ENCODE results near the gene FMR1. TPM values are rescaled to one million over a fixed set of nuclear protein-coding genes. Genes with fewer than 3 reads are reported as not detected.

The FMR1 gene
- total RNA-seq, 1 experiment from 2014 or later: 24.4 TPM

DNA sequence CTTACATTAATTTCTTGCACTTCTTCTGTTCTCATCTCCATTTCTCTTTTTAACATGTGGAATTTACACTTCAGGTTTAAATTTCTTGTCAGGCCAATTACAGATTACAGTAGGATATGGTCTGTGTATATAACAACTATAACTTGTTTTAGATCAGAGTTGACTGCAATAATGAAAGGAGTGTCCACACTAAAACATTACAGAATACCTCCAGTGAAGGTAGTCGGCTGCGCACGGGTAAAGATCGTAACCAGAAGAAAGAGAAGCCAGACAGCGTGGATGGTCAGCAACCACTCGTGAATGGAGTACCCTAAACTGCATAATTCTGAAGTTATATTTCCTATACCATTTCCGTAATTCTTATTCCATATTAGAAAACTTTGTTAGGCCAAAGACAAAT is 36.8 kb downstream of the FMR1 start:
- no peak overlapping the region for H3K4me3 ChIP-seq (ENCODE audit: low read length)
- H3K9me3 ChIP-seq (ENCODE audit: low read length): no peaks in the 10 kb centered on the region
- H4K20me1 ChIP-seq (ENCODE audit: low read length): no peaks in the 10 kb centered on the region
- peaks cover 6% of the 10 kb centered on the region for H3K36me3 ChIP-seq (ENCODE audit: low read depth, low read length)
- ChIA-PET POLR2A (ENCODE audit: unreplicated experiment) (no interaction called here), CTCF (no interaction called here)
- H3K79me2 ChIP-seq (ENCODE audit: low read length): no peaks in the 10 kb centered on the region
- H3K27me3 ChIP-seq (ENCODE audit: low read length): no peaks in the 10 kb centered on the region
- no peak overlapping the region for H2AFZ ChIP-seq (ENCODE audit: low read length)
- no peak for ATAC-seq
- H3K9me2 ChIP-seq (replicated peaks; ENCODE audit: low read length): no peaks in the 10 kb centered on the region
- no peaks in the 10 kb centered on the region for H3F3A ChIP-seq (ENCODE audit: low read length, unreplicated experiment)
- H3K9ac ChIP-seq (ENCODE audit: low read length): no peak overlapping the region
- intact Hi-C loops (cut with micrococcal nuclease): no loop called here
- no peak for DNase-seq
- TF ChIP-seq EZH2 (IDR thresholded peaks at IDR 0.05; ENCODE audit: low read length, unreplicated experiment): no peak
- no peak for TF ChIP-seq EZH2phosphoT487 (IDR thresholded peaks at IDR 0.05; ENCODE audit: borderline replicate concordance, low read length)
- TF ChIP-seq CTCF (conservative IDR thresholded peaks at IDR 0.05; ENCODE audit: low read depth, low read length): no peak
- BruUV-seq (replicated peaks): no TSS peak
- H3K4me2 ChIP-seq (ENCODE audit: low read length): no peak overlapping the region
- H3K4me1 ChIP-seq (ENCODE audit: insufficient read depth, low read length): no peaks in the 10 kb centered on the region
- no peak overlapping the region for H3K27ac ChIP-seq (ENCODE audit: low read length)

DNA sequence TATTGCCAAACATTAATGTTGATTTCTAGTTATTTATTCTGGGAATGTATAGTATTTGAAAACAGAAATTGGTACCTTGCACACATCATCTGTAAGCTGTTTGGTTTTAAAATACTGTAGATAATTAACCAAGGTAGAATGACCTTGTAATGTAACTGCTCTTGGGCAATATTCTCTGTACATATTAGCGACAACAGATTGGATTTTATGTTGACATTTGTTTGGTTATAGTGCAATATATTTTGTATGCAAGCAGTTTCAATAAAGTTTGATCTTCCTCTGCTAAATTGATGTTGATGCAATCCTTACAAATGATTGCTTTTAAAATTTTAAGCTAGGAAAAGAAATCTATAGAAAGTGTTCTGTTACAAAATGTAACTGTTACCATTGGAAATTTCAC is 38.6 kb downstream of the FMR1 start:
- H3K4me3 ChIP-seq (ENCODE audit: low read length): no peak overlapping the region
- BruUV-seq (replicated peaks): no TSS peak
- H3K9me2 ChIP-seq (replicated peaks; ENCODE audit: low read length): no peaks in the 10 kb centered on the region
- H3K79me2 ChIP-seq (ENCODE audit: low read length): no peaks in the 10 kb centered on the region
- intact Hi-C loops (cut with micrococcal nuclease): no loop called here
- no peaks in the 10 kb centered on the region for H4K20me1 ChIP-seq (ENCODE audit: low read length)
- ATAC-seq (no peak), DNase-seq (no peak)
- H3F3A ChIP-seq (ENCODE audit: low read length, unreplicated experiment): no peaks in the 10 kb centered on the region
- H3K9me3 ChIP-seq (ENCODE audit: low read length): no peaks in the 10 kb centered on the region
- TF ChIP-seq EZH2 (IDR thresholded peaks at IDR 0.05; ENCODE audit: low read length, unreplicated experiment) (no peak), EZH2phosphoT487 (IDR thresholded peaks at IDR 0.05; ENCODE audit: borderline replicate concordance, low read length) (no peak), CTCF (conservative IDR thresholded peaks at IDR 0.05; ENCODE audit: low read depth, low read length) (no peak)
- no peak overlapping the region for H3K4me2 ChIP-seq (ENCODE audit: low read length)
- H3K9ac ChIP-seq (ENCODE audit: low read length): no peak overlapping the region
- POLR2A ChIA-PET (ENCODE audit: unreplicated experiment): no interaction called here
- CTCF ChIA-PET: no interaction called here
- peaks cover 6% of the 10 kb centered on the region for H3K36me3 ChIP-seq (ENCODE audit: low read depth, low read length)
- H2AFZ ChIP-seq (ENCODE audit: low read length): no peak overlapping the region
- no peaks in the 10 kb centered on the region for H3K27me3 ChIP-seq (ENCODE audit: low read length)
- no peaks in the 10 kb centered on the region for H3K4me1 ChIP-seq (ENCODE audit: insufficient read depth, low read length)
- no peak overlapping the region for H3K27ac ChIP-seq (ENCODE audit: low read length)

DNA sequence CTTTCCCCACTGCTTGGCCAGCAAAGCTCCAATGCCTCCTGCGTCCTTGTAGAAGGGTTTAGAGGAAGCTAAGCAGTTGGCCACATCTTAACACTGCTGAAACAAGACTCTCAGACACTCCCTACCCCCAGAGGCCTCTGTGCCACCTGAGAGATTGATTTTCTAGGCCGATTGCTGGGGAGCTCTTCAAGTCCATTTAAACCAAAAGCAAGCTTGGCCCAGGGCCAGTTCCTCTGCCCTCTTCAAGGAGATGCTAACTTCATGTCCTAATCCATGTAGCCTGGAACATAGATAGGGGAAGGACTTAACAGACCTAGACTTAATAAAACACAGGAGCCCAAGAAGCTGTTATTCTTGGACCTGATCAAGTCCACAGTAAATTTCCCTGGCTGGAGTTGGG is 42.3 kb downstream of the FMR1 start:
- Histone ChIP-seq H3K27ac (ENCODE audit: low read length) (no peak overlapping the region), H3K27me3 (ENCODE audit: low read length) (no peaks in the 10 kb centered on the region), H3K4me2 (ENCODE audit: low read length) (no peak overlapping the region), H3F3A (ENCODE audit: low read length, unreplicated experiment) (no peaks in the 10 kb centered on the region), H4K20me1 (ENCODE audit: low read length) (no peaks in the 10 kb centered on the region), H3K4me1 (ENCODE audit: insufficient read depth, low read length) (no peaks in the 10 kb centered on the region), H2AFZ (ENCODE audit: low read length) (no peak overlapping the region), H3K9ac (ENCODE audit: low read length) (no peak overlapping the region), H3K79me2 (ENCODE audit: low read length) (no peaks in the 10 kb centered on the region), H3K4me3 (ENCODE audit: low read length) (no peak overlapping the region), H3K9me2 (replicated peaks; ENCODE audit: low read length) (no peaks in the 10 kb centered on the region), H3K9me3 (ENCODE audit: low read length) (no peaks in the 10 kb centered on the region), H3K36me3 (ENCODE audit: low read depth, low read length) (no peaks in the 10 kb centered on the region; the same call in 1 of the 2 replicates)
- ATAC-seq (no peak), DNase-seq (no peak)
- ChIA-PET POLR2A (ENCODE audit: unreplicated experiment) (no interaction called here), CTCF (no interaction called here)
- no peak for TF ChIP-seq CTCF (conservative IDR thresholded peaks at IDR 0.05; ENCODE audit: low read depth, low read length)
- no peak for TF ChIP-seq EZH2 (IDR thresholded peaks at IDR 0.05; ENCODE audit: low read length, unreplicated experiment)
- no peak for TF ChIP-seq EZH2phosphoT487 (IDR thresholded peaks at IDR 0.05; ENCODE audit: borderline replicate concordance, low read length)
- intact Hi-C loops (cut with micrococcal nuclease): no loop called here
- BruUV-seq (replicated peaks): no TSS peak
